PFSK-1 (cell line): ENCODE data around the gene PIGQ.

Source experiments
- FOXP2 ChIP-seq: optimal IDR thresholded peaks from 2 replicates; pipeline ENCODE3; 2011; ENCODE audit warnings: borderline replicate concordance, control low read depth, inconsistent platforms; ENCODE audit not compliant: insufficient read depth; ENCODE audit errors: extremely low read length, extremely low read depth
- POLR2AphosphoS5 ChIP-seq: IDR thresholded peaks from 2 replicates; pipeline ENCODE4 v1.6.1; 2012; ENCODE audit warnings: low read depth, mild to moderate bottlenecking, control low read depth, low read length, moderate library complexity
- SIN3A ChIP-seq: IDR thresholded peaks from 2 replicates; pipeline ENCODE4 v1.6.1; 2012; ENCODE audit warnings: mild to moderate bottlenecking, low read length, moderate library complexity, borderline replicate concordance; ENCODE audit not compliant: insufficient read depth
- TAF1 ChIP-seq: IDR thresholded peaks from 2 replicates; pipeline ENCODE4 v1.6.1; 2012; ENCODE audit warnings: low read length, control low read depth, borderline replicate concordance; ENCODE audit not compliant: insufficient read depth
- TF ChIP-seq, protein P1 (sequence below), 2 experiments: IDR thresholded peaks; 2 replicates each; pipeline versions ENCODE4 v1.6.1 to v1.8.0; 2011 to 2012; ENCODE audit warnings: low read depth in 2 of 2, low read length in 2 of 2, control low read depth in 1 of 2, inconsistent platforms in 1 of 2, mild to moderate bottlenecking in 1 of 2, moderate library complexity in 1 of 2; ENCODE audit not compliant: insufficient read depth in 1 of 2

DNA sequence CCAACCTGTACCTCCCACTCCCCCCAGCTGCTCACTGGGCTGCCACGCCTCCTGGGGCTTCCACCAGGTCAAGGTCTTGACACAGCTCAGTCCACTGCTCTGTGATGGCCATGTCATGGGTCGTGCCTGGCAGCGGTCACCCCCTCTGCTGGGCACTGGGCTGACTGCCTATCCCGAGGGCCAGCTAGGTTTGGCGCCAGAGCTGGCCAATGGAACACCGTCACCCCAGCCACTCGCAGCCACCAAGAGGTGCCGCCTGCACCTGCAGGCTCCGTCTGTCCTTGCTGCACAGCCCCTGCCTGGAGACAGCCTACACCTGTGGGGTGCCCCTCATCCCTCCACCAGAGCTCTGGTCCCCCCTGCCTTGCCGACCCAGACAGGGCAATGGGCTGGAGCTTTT lies 15.6 kb downstream of the PIGQ start:
- TF ChIP-seq, protein P1, sequence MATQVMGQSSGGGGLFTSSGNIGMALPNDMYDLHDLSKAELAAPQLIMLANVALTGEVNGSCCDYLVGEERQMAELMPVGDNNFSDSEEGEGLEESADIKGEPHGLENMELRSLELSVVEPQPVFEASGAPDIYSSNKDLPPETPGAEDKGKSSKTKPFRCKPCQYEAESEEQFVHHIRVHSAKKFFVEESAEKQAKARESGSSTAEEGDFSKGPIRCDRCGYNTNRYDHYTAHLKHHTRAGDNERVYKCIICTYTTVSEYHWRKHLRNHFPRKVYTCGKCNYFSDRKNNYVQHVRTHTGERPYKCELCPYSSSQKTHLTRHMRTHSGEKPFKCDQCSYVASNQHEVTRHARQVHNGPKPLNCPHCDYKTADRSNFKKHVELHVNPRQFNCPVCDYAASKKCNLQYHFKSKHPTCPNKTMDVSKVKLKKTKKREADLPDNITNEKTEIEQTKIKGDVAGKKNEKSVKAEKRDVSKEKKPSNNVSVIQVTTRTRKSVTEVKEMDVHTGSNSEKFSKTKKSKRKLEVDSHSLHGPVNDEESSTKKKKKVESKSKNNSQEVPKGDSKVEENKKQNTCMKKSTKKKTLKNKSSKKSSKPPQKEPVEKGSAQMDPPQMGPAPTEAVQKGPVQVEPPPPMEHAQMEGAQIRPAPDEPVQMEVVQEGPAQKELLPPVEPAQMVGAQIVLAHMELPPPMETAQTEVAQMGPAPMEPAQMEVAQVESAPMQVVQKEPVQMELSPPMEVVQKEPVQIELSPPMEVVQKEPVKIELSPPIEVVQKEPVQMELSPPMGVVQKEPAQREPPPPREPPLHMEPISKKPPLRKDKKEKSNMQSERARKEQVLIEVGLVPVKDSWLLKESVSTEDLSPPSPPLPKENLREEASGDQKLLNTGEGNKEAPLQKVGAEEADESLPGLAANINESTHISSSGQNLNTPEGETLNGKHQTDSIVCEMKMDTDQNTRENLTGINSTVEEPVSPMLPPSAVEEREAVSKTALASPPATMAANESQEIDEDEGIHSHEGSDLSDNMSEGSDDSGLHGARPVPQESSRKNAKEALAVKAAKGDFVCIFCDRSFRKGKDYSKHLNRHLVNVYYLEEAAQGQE (IDR thresholded peaks at IDR 0.05; ENCODE audit: insufficient read depth in 1 of 2, low read depth in 2 of 2, low read length in 2 of 2), result no peak
- TF ChIP-seq POLR2AphosphoS5 (no peak), SIN3A (no peak), TAF1 (no peak), FOXP2 (no peak)
